CD4-positive, alpha-beta T cell treated with Interleukin-4 for 4 hours (primary cell): ENCODE results near the gene ANGPTL2.

Source experiments
- DNase-seq: peaks from one replicate; pipeline ENCODE4 v3.0.0-alpha.2; 2020

The ANGPTL2 gene

GRCh38 chr9:127116957-127117356 is 5.5 kb downstream of the ANGPTL2 start:
- DNase-seq = no peak

GRCh38 chr9:127116088-127116726 is 6.2 kb downstream of the ANGPTL2 start:
- DNase-seq = no peak

- DNase-seq = no peak
These were observed 7.8 kb downstream of the ANGPTL2 start for GRCh38 chr9:127114606-127115005.

GRCh38 chr9:127113191-127113972 is 9.1 kb downstream of the ANGPTL2 start:
- no peak for DNase-seq

- DNase-seq = no peak
These were observed 9.7 kb downstream of the ANGPTL2 start for GRCh38 chr9:127112735-127113161.

- no peak for DNase-seq
These were observed 10.4 kb downstream of the ANGPTL2 start for GRCh38 chr9:127112056-127112455.

GRCh38 chr9:127109212-127109711 is 13.2 kb downstream of the ANGPTL2 start:
- no peak for DNase-seq

- no peak for DNase-seq
These were observed 14.2 kb downstream of the ANGPTL2 start for GRCh38 chr9:127107929-127108876.

GRCh38 chr9:127107171-127107928 is 15.1 kb downstream of the ANGPTL2 start:
- DNase-seq = no peak

- DNase-seq = no peak
These were observed 16.0 kb downstream of the ANGPTL2 start for GRCh38 chr9:127106466-127106855.

GRCh38 chr9:127105805-127106465 is 16.5 kb downstream of the ANGPTL2 start:
- DNase-seq = no peak

- no peak for DNase-seq
These were observed 17.7 kb downstream of the ANGPTL2 start for GRCh38 chr9:127104581-127105311.

- no peak for DNase-seq
These were observed 19.6 kb downstream of the ANGPTL2 start for GRCh38 chr9:127102788-127103187.

GRCh38 chr9:127102176-127102575 is 20.3 kb downstream of the ANGPTL2 start:
- DNase-seq = no peak

GRCh38 chr9:127099664-127100063 is 22.8 kb downstream of the ANGPTL2 start:
- DNase-seq = no peak

GRCh38 chr9:127098916-127099553 is 23.4 kb downstream of the ANGPTL2 start:
- DNase-seq = no peak

GRCh38 chr9:127097683-127098082 is 24.8 kb downstream of the ANGPTL2 start:
- no peak for DNase-seq

- DNase-seq = no peak
These were observed 26.2 kb downstream of the ANGPTL2 start for GRCh38 chr9:127096208-127096607.

GRCh38 chr9:127095411-127095810 is 27.0 kb downstream of the ANGPTL2 start:
- no peak for DNase-seq

GRCh38 chr9:127093319-127094020 is 29.0 kb downstream of the ANGPTL2 start:
- DNase-seq = no peak
